Gastrocnemius medialis (tissue), 4 donors: Measurements from ENCODE around the gene UNC13C. TPM values are rescaled to one million over a fixed set of nuclear protein-coding genes. Genes with fewer than 3 reads are reported as not detected.

Experiments
- ATAC-seq, 2 donors: fragments of 150-250 bp; one replicate each; pipeline ENCODE4 v1.9.1; 2016
- DNase-seq, 2 donors: peaks; one replicate each; pipeline ENCODE4 v3.0.0-alpha.2; 2019
- H3K27ac ChIP-seq, 4 donors: fragments of 200-600 bp; sonication (generic); 1 replicate in 1 of 4; 2 replicates in 3 of 4; pipeline ENCODE4 v1.5.1; 2016 to 2018; ENCODE audit warnings: mild to moderate bottlenecking in 2 of 4, moderate library complexity in 1 of 4
- H3K27me3 ChIP-seq, 3 donors: fragments of 200-600 bp; sonication (generic) in 2 of 3; 1 replicate in 1 of 3; 2 replicates in 2 of 3; pipeline versions ENCODE4 v1.5.1 to v1.6.0; 2016 to 2019; ENCODE audit warnings: mild to moderate bottlenecking in 1 of 3, moderate library complexity in 1 of 3
- H3K36me3 ChIP-seq, 2 donors: fragments of 200-600 bp; sonication (generic) in 1 of 2; one replicate each; pipeline ENCODE4 v1.5.1; 2017 to 2018
- H3K4me1 ChIP-seq, 2 donors: fragments of 200-600 bp; sonication (generic) in 1 of 2; one replicate each; pipeline ENCODE4 v1.5.1; 2016 to 2017; ENCODE audit warnings: mild to moderate bottlenecking in 2 of 2
- H3K4me3 ChIP-seq, 4 donors: fragments of 200-600 bp; sonication (generic) in 3 of 4; 1 replicate in 1 of 4; 2 replicates in 3 of 4; pipeline ENCODE4 v1.5.1; 2016 to 2019; ENCODE audit warnings: mild to moderate bottlenecking in 2 of 4
- H3K9me3 ChIP-seq, 3 donors: fragments of 200-600 bp; sonication (generic) in 2 of 3; 1 replicate in 1 of 3; 2 replicates in 2 of 3; pipeline ENCODE4 v1.5.1; 2016 to 2019
- CTCF ChIP-seq, 5 experiments: fragments of 450-650 bp in 3 of 5; fragments of 200-600 bp in 2 of 5; sonication (generic) in 2 of 5; IDR thresholded peaks in 4 of 5; conservative IDR thresholded peaks in 1 of 5; 1 replicate in 4 of 5; 2 replicates in 1 of 5; pipeline ENCODE4 v1.5.1; 2016 to 2019; ENCODE audit warnings: antibody characterized with exemption in 5 of 5, mild to moderate bottlenecking in 3 of 5, moderate library complexity in 3 of 5
- POLR2A ChIP-seq, 2 donors: fragments of 450-650 bp; IDR thresholded peaks; one replicate each; pipeline ENCODE4 v1.6.1; 2017; ENCODE audit warnings: antibody characterized with exemption in 2 of 2, mild to moderate bottlenecking in 2 of 2, moderate library complexity in 2 of 2
- in situ Hi-C, 4 donors: fragments of 200-750 bp; cut with MboI; loops; one replicate each; pipeline versions ENCODE4 v1.15.0 to v1.8.0; 2017; ENCODE audit warnings: low sequenced_read_pairs in 4 of 4
- intact Hi-C: fragments of 100-400 bp; cut with DNase I; formaldehyde crosslinking; loops from one replicate; pipeline ENCODE4 v1.15.1; 2023; ENCODE audit warnings: low total_unique reads
- total RNA-seq, 4 donors: library from RNA; depleted of rRNA; stranded (reverse); fragments of >200 nt; gene quantifications; one replicate each; pipeline versions ENCODE4 v1.1.0 to v1.2.3, GENCODE V29; 2016

The UNC13C gene
- total RNA-seq, 4 donors from 2014 or later, result 2.5 to 6.6 (median 3.6) TPM

DNA sequence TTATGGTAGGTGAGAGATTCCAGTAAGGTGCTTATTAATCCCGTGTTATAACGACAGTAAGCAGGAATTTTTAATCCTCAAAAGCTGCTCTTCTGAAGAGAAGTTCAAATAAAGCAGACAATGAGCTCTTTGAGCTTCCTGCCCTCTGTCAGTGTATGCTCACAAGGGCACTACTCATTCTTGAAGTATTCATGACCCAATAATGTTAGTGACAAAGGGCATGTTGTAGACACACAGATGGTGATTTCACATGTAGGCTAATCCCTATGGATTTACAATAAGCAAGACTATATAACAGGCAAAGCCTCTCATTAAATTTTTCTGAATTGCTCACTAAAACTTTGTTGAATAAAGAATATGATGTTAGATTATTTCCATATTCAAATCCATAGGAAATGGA, 639.9 kb downstream of the UNC13C start:
- no peak for ATAC-seq
- DNase-seq, result no peak
- TF ChIP-seq CTCF (IDR thresholded peaks at IDR 0.05 in 4 of 5, conservative IDR thresholded peaks at IDR 0.05 in 1 of 5) (no peak), POLR2A (IDR thresholded peaks at IDR 0.05) (no peak)
- H3K9me3 ChIP-seq, result no peaks in the 10 kb centered on the region
- no peaks in the 10 kb centered on the region for H3K4me1 ChIP-seq
- no peak overlapping the region for H3K4me3 ChIP-seq
- intact Hi-C loops, result no loop called here
- in situ Hi-C loops, result no loop called here
- no peaks in the 10 kb centered on the region for H3K36me3 ChIP-seq
- no peak overlapping the region for H3K27ac ChIP-seq
- H3K27me3 ChIP-seq, result no peaks in the 10 kb centered on the region

GRCh38 chr15:54619180-54619579, 640.9 kb downstream of the UNC13C start:
- in situ Hi-C loops, result no loop called here
- ATAC-seq (no peak), DNase-seq (no peak)
- Histone ChIP-seq H3K27me3 (no peaks in the 10 kb centered on the region), H3K36me3 (no peaks in the 10 kb centered on the region), H3K4me3 (no peak overlapping the region), H3K27ac (no peak overlapping the region), H3K9me3 (no peaks in the 10 kb centered on the region), H3K4me1 (no peaks in the 10 kb centered on the region)
- intact Hi-C loops, result no loop called here
- no peak for TF ChIP-seq CTCF (IDR thresholded peaks at IDR 0.05 in 4 of 5, conservative IDR thresholded peaks at IDR 0.05 in 1 of 5)
- no peak for TF ChIP-seq POLR2A (IDR thresholded peaks at IDR 0.05)

GRCh38 chr15:54620916-54621315, 642.7 kb downstream of the UNC13C start:
- no peak overlapping the region for H3K27ac ChIP-seq
- in situ Hi-C loops (no loop called here), intact Hi-C loops (no loop called here)
- no peaks in the 10 kb centered on the region for H3K9me3 ChIP-seq
- no peaks in the 10 kb centered on the region for H3K27me3 ChIP-seq
- ATAC-seq, result no peak
- H3K4me3 ChIP-seq, result no peak overlapping the region
- TF ChIP-seq POLR2A (IDR thresholded peaks at IDR 0.05), result no peak
- TF ChIP-seq CTCF (IDR thresholded peaks at IDR 0.05 in 4 of 5, conservative IDR thresholded peaks at IDR 0.05 in 1 of 5), result no peak
- no peak for DNase-seq
- H3K4me1 ChIP-seq, result no peaks in the 10 kb centered on the region
- H3K36me3 ChIP-seq, result no peaks in the 10 kb centered on the region

GRCh38 chr15:54636147-54636546, 657.9 kb downstream of the UNC13C start:
- ATAC-seq, result no peak
- Histone ChIP-seq H3K4me1 (no peaks in the 10 kb centered on the region), H3K9me3 (no peaks in the 10 kb centered on the region), H3K27ac (no peak overlapping the region), H3K36me3 (no peaks in the 10 kb centered on the region), H3K27me3 (no peaks in the 10 kb centered on the region), H3K4me3 (no peak overlapping the region)
- intact Hi-C loops (no loop called here), in situ Hi-C loops (no loop called here)
- DNase-seq, result no peak
- TF ChIP-seq POLR2A (IDR thresholded peaks at IDR 0.05) (no peak), CTCF (IDR thresholded peaks at IDR 0.05 in 4 of 5, conservative IDR thresholded peaks at IDR 0.05 in 1 of 5) (no peak)

DNA sequence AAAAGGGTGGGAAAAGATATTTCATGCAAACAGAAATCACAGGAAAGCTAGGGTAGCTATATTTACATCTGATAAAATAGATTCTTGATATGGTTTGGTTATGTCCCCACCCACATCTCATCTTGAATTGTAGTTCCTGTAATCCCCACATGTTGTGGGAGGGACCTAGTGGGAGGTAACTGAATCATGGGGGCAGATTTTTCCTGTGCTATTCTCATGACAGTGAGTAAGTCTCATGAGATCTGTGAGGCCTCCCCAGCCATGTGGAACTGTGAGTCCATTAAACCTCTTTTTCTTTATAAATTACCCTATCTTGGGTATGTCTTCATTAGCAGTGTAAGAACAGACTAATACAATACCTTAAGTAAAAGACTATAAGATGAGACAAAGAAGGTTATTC, 660.4 kb downstream of the UNC13C start:
- DNase-seq, result no peak
- in situ Hi-C loops, result no loop called here

More for the DNA sequence above, 660.4 kb downstream of the UNC13C start:
- intact Hi-C loops, result no loop called here
- H3K36me3 ChIP-seq, result no peaks in the 10 kb centered on the region
- no peak for ATAC-seq
- no peak for TF ChIP-seq POLR2A (IDR thresholded peaks at IDR 0.05)
- no peak for TF ChIP-seq CTCF (IDR thresholded peaks at IDR 0.05 in 4 of 5, conservative IDR thresholded peaks at IDR 0.05 in 1 of 5)
- H3K27me3 ChIP-seq, result no peaks in the 10 kb centered on the region
- no peaks in the 10 kb centered on the region for H3K9me3 ChIP-seq
- no peak overlapping the region for H3K27ac ChIP-seq
- no peaks in the 10 kb centered on the region for H3K4me1 ChIP-seq
- H3K4me3 ChIP-seq, result no peak overlapping the region
